Parathyroid adenoma (tissue), 2 donors: ENCODE results near the gene EPS8L2.

Experiments used
- H2AFZ ChIP-seq: fragments of 300-600 bp; sonication (generic); one replicate; pipeline ENCODE4 v1.7.0; 2017; ENCODE audit warnings: antibody characterized with exemption, mild to moderate bottlenecking
- H3K27ac ChIP-seq: fragments of 300-600 bp; sonication (generic); one replicate; pipeline ENCODE4 v1.7.0; 2017
- H3K27me3 ChIP-seq: fragments of 300-600 bp; sonication (generic); one replicate; pipeline ENCODE4 v1.7.0; 2017; ENCODE audit warnings: low read length; ENCODE audit not compliant: control insufficient read depth, insufficient read depth
- H3K36me3 ChIP-seq: fragments of 300-600 bp; sonication (generic); one replicate; pipeline ENCODE4 v1.7.0; 2017; ENCODE audit warnings: low read length; ENCODE audit not compliant: control insufficient read depth, insufficient read depth
- H3K4me1 ChIP-seq: fragments of 300-600 bp; sonication (generic); one replicate; pipeline ENCODE4 v1.7.0; 2017; ENCODE audit warnings: control low read depth
- H3K4me2 ChIP-seq: fragments of 300-600 bp; sonication (generic); one replicate; pipeline ENCODE4 v1.7.0; 2017; ENCODE audit warnings: low read length
- H3K4me3 ChIP-seq: fragments of 300-600 bp; sonication (generic); one replicate; pipeline ENCODE4 v1.7.0; 2017; ENCODE audit warnings: low read depth, low read length
- H3K79me2 ChIP-seq: fragments of 300-600 bp; sonication (generic); one replicate; pipeline ENCODE4 v1.7.0; 2017; ENCODE audit warnings: control low read depth
- H3K9ac ChIP-seq: fragments of 300-600 bp; sonication (generic); one replicate; pipeline ENCODE4 v1.7.0; 2017; ENCODE audit warnings: mild to moderate bottlenecking
- H3K9me3 ChIP-seq: fragments of 300-600 bp; sonication (generic); one replicate; pipeline ENCODE4 v1.7.0; 2017; ENCODE audit warnings: low read length; ENCODE audit not compliant: control insufficient read depth
- TF ChIP-seq, protein P1 (sequence below): fragments of 300-600 bp; sonication (generic); IDR thresholded peaks from one replicate; pipeline ENCODE4 v1.7.0; 2017; ENCODE audit warnings: antibody characterized with exemption, mild to moderate bottlenecking
- donor health status: primary hyperparathyroidism.

Gene EPS8L2

DNA sequence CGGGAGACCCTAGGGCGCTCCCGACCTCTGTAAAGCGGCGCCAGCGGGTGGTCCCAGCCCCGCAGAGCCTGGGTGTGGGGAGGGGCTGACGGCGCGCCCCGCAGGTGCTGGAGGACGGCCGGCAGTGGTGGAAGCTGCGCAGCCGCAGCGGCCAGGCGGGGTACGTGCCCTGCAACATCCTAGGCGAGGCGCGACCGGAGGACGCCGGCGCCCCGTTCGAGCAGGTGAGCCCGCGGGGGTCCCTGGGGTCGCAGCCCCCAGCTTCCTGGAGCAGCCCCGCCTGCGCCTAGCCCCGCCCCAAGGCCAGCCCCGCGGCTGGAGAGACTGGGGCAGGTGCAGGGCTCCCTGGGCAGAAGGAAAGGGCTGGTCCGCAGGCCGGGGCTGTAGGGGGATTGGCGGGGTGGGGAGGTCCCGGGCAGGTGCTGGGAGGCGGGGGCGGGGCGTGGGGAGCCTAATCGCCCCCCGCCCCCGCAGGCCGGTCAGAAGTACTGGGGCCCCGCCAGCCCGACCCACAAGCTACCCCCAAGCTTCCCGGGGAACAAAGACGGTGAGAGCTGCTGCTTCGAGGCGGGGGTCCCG is 19.7 kb downstream of the EPS8L2 start:
- H3K27ac ChIP-seq = no peak overlapping the region
- H3K27me3 ChIP-seq = no peaks in the 10 kb centered on the region
- peak overlapping the region; percentile 68 for H2AFZ ChIP-seq
- no peaks in the 10 kb centered on the region for H3K9me3 ChIP-seq
- TF ChIP-seq, protein P1, sequence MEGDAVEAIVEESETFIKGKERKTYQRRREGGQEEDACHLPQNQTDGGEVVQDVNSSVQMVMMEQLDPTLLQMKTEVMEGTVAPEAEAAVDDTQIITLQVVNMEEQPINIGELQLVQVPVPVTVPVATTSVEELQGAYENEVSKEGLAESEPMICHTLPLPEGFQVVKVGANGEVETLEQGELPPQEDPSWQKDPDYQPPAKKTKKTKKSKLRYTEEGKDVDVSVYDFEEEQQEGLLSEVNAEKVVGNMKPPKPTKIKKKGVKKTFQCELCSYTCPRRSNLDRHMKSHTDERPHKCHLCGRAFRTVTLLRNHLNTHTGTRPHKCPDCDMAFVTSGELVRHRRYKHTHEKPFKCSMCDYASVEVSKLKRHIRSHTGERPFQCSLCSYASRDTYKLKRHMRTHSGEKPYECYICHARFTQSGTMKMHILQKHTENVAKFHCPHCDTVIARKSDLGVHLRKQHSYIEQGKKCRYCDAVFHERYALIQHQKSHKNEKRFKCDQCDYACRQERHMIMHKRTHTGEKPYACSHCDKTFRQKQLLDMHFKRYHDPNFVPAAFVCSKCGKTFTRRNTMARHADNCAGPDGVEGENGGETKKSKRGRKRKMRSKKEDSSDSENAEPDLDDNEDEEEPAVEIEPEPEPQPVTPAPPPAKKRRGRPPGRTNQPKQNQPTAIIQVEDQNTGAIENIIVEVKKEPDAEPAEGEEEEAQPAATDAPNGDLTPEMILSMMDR = no peak
- no peak overlapping the region for H3K4me3 ChIP-seq
- H3K4me2 ChIP-seq = peak overlapping the region; percentile 49
- H3K36me3 ChIP-seq = no peaks in the 10 kb centered on the region
- no peaks in the 10 kb centered on the region for H3K4me1 ChIP-seq
- no peaks in the 10 kb centered on the region for H3K79me2 ChIP-seq
- H3K9ac ChIP-seq = no peak overlapping the region

DNA sequence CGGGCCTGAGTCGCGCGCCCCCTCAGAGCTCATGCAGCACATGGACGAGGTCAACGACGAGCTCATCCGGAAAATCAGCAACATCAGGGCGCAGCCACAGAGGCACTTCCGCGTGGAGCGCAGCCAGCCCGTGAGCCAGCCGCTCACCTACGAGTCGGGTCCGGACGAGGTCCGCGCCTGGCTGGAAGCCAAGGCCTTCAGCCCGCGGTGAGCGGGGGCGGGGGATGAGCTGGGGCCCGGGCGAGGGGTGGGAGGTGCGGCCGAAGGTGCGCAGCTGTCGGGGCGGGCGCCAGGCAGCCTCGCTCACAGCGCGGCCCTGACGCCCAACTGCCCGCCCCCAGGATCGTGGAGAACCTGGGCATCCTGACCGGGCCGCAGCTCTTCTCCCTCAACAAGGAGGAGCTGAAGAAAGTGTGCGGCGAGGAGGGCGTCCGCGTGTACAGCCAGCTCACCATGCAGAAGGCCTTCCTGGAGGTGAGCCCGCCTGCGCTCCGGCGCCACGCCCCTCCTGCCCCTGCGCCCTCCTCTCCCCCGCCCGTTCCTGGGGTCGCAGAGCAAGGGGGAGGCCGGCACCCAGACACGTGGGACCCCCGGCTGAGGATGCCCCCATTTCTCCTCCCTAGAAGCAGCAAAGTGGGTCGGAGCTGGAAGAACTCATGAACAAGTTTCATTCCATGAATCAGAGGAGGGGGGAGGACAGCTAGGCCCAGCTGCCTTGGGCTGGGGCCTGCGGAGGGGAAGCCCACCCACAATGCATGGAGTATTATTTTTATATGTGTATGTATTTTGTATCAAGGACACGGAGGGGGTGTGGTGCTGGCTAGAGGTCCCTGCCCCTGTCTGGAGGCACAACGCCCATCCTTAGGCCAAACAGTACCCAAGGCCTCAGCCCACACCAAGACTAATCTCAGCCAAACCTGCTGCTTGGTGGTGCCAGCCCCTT is 20.5 kb downstream of the EPS8L2 start:
- no peak overlapping the region for H3K4me3 ChIP-seq
- no peaks in the 10 kb centered on the region for H3K36me3 ChIP-seq
- no peaks in the 10 kb centered on the region for H3K27me3 ChIP-seq
- peak overlapping the region; percentile 68 for H2AFZ ChIP-seq
- no peak overlapping the region for H3K27ac ChIP-seq
- H3K4me2 ChIP-seq = peak overlapping the region; percentile 49
- H3K79me2 ChIP-seq = no peaks in the 10 kb centered on the region
- no peak overlapping the region for H3K9ac ChIP-seq
- TF ChIP-seq, protein P1 = no peak
- no peaks in the 10 kb centered on the region for H3K9me3 ChIP-seq
- H3K4me1 ChIP-seq = no peaks in the 10 kb centered on the region

DNA sequence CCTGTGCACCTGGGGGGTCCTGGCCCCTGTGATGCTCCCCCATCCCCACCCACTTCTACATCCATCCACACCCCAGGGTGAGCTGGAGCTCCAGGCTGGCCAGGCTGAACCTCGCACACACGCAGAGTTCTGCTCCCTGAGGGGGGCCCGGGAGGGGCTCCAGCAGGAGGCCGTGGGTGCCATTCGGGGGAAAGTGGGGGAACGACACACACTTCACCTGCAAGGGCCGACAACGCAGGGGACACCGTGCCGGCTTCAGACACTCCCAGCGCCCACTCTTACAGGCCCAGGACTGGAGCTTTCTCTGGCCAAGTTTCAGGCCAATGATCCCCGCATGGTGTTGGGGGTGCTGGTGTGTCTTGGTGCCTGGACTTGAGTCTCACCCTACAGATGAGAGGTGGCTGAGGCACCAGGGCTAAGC is 21.3 kb downstream of the EPS8L2 start:
- H3K4me3 ChIP-seq = no peak overlapping the region
- H3K27me3 ChIP-seq = no peaks in the 10 kb centered on the region
- H3K4me1 ChIP-seq = no peaks in the 10 kb centered on the region

DNA sequence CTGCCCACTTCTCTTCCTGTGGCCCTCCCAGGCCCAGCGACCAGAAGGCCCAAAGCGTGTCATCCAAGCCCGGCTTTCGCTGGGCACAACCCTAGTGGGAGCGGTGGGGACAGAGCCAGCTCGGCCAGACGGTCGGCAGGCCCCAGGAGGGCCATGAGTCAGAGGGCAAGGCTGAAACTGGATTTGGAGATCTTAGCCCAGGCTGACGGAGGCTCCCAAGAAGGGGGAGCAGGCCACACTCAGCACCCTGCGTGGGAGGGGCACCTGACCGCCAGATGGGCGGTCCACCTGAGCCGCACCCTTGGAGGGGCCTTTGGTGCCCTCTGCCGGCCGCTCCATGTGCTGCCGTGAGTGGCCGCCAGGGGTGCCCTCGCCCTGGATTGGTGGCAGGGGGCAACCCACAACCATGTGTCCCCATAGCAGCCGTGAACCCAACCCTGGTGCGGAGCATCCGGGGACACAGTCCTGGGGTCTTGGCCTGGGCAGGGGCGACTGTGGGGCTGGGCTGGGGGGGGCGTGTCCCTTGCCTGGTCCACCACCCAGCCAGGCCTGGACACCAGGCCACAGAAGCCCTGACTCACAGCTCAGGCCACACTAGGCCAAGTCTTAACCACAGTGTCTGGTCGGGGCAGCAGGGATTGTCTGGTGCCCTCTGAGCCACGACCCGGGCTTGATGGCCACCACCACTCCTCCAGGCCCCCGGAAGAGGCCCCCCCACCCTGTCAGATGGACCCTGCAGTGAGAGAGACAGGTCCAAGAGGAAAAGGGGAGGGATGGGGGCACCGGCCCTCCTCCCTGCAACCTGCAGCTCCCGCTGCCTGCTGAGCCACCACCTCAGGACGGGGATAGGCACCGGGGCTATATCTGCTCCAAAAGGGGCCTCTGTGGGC is 22.1 kb downstream of the EPS8L2 start:
- Histone ChIP-seq H2AFZ (no peak overlapping the region), H3K4me1 (no peaks in the 10 kb centered on the region), H3K27ac (no peak overlapping the region), H3K79me2 (no peaks in the 10 kb centered on the region), H3K9me3 (no peaks in the 10 kb centered on the region), H3K27me3 (no peaks in the 10 kb centered on the region), H3K36me3 (no peaks in the 10 kb centered on the region), H3K4me3 (no peak overlapping the region), H3K4me2 (no peak overlapping the region), H3K9ac (no peak overlapping the region)
- TF ChIP-seq, protein P1 = peak; percentile 91

More for the DNA sequence above, 21.3 kb downstream of the EPS8L2 start:
- no peaks in the 10 kb centered on the region for H3K36me3 ChIP-seq
- H3K9me3 ChIP-seq = no peaks in the 10 kb centered on the region
- no peaks in the 10 kb centered on the region for H3K79me2 ChIP-seq
- H3K4me2 ChIP-seq = no peak overlapping the region
- H2AFZ ChIP-seq = no peak overlapping the region
- H3K27ac ChIP-seq = no peak overlapping the region
- TF ChIP-seq, protein P1 = no peak
- no peak overlapping the region for H3K9ac ChIP-seq
